Activated CD8-positive, alpha-beta T cell treated with anti-CD3 and anti-CD28 coated beads for 36 hours (primary cell): ENCODE measurements around the gene CRTAP. TPM values are rescaled to one million over a fixed set of nuclear protein-coding genes. Genes with fewer than 3 reads are reported as not detected.
"Not testable (repeated sequence)": the region's sequence is repeated elsewhere in the genome, so short reads cannot be mapped to it uniquely, and the experiment has no call there.

ENCODE experiments used
- ATAC-seq: fragments of 200-7000 bp; cut with Tn5 transposase; one replicate; pipeline ENCODE4 v1.10.0; 2021; ENCODE audit warnings: mild to moderate bottlenecking, moderate library complexity
- CTCF ChIA-PET: fragments of 350-600 bp; sonication (Branson Sonifier 250); formaldehyde crosslinking; loops from one replicate; lab custom pipeline; 2021; ENCODE audit warnings: antibody characterized with exemption; lab: Charles Lee
- POLR2A ChIA-PET: fragments of 350-600 bp; sonication (Branson Sonifier 250); formaldehyde crosslinking; loops from one replicate; lab custom pipeline; 2021; ENCODE audit warnings: antibody characterized with exemption; lab: Charles Lee
- DNase-seq: peaks from one replicate; pipeline ENCODE4 v3.0.0-alpha.2; 2020
- H3K27ac Mint-ChIP-seq: one replicate; pipeline ENCODE4 v1.8.0; 2021; ENCODE audit warnings: mild to moderate bottlenecking, mixed read lengths
- H3K27me3 Mint-ChIP-seq: one replicate; pipeline ENCODE4 v1.8.0; 2021; ENCODE audit warnings: mixed read lengths
- H3K36me3 Mint-ChIP-seq: one replicate; pipeline ENCODE4 v1.8.0; 2021; ENCODE audit warnings: low read depth, mixed read lengths
- H3K4me1 Mint-ChIP-seq: one replicate; pipeline ENCODE4 v1.8.0; 2021; ENCODE audit warnings: low read depth, mixed read lengths
- H3K4me3 Mint-ChIP-seq: one replicate; pipeline ENCODE4 v1.8.0; 2021; ENCODE audit warnings: mild to moderate bottlenecking, moderate library complexity, mixed read lengths
- H3K9me3 Mint-ChIP-seq: one replicate; pipeline ENCODE4 v1.8.0; 2021; ENCODE audit warnings: mixed read lengths
- intact Hi-C: fragments of 100-400 bp; cut with micrococcal nuclease; formaldehyde crosslinking; loops from one replicate; pipeline ENCODE4 v1.10.0; 2022
- total RNA-seq, 2 experiments: library from RNA; stranded (reverse); gene quantifications; one replicate each; pipeline ENCODE4 v1.2.3, GENCODE V29; 2021
- TF ChIP-seq, protein P1 (sequence below): fragments of 200-600 bp; IDR thresholded peaks from one replicate; pipeline ENCODE4 v1.8.0; 2022; ENCODE audit warnings: antibody characterized with exemption, mild to moderate bottlenecking

The CRTAP gene
- total RNA-seq, 2 experiments from 2014 or later, result 32.7 to 35.7 TPM

DNA sequence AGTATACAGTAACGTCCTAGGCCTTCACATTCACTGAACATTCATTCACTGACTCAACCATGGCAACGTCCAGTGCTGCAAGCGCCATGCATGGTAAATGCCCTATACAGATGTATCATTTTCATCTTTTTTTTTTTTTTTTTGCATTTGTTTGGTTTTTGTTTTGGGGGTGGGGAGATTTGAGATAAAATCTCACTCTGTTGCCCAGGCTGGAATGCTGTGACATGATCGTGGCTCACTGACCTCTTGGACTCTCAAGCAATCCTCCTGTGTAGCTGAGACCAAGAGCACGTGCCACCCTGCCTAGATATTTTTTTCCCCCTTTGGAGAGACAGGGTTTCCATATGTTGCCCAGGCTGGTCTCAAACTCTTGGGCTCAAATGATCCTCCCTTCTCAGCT, 67.4 kb downstream of the CRTAP start:
- intact Hi-C loops, result no loop called here
- H3K27me3 Mint-ChIP-seq, result peaks cover 6% of the 10 kb centered on the region
- no peak for DNase-seq
- peaks cover 13% of the 10 kb centered on the region for H3K9me3 Mint-ChIP-seq
- ChIA-PET POLR2A (interaction anchor here (1.0 kb wide), 1 partner anchor 294 kb away, joined by 3 read pairs; no protein-coding TSS in a partner anchor), CTCF (interaction anchor here (2.2 kb wide), 1 partner anchor 49 kb away, joined by 8 read pairs; no protein-coding TSS in a partner anchor)
- no peaks in the 10 kb centered on the region for H3K36me3 Mint-ChIP-seq
- no peak overlapping the region for H3K4me3 Mint-ChIP-seq
- H3K27ac Mint-ChIP-seq, result no peak overlapping the region
- no peaks in the 10 kb centered on the region for H3K4me1 Mint-ChIP-seq
- no peak for ATAC-seq
- TF ChIP-seq, protein P1, sequence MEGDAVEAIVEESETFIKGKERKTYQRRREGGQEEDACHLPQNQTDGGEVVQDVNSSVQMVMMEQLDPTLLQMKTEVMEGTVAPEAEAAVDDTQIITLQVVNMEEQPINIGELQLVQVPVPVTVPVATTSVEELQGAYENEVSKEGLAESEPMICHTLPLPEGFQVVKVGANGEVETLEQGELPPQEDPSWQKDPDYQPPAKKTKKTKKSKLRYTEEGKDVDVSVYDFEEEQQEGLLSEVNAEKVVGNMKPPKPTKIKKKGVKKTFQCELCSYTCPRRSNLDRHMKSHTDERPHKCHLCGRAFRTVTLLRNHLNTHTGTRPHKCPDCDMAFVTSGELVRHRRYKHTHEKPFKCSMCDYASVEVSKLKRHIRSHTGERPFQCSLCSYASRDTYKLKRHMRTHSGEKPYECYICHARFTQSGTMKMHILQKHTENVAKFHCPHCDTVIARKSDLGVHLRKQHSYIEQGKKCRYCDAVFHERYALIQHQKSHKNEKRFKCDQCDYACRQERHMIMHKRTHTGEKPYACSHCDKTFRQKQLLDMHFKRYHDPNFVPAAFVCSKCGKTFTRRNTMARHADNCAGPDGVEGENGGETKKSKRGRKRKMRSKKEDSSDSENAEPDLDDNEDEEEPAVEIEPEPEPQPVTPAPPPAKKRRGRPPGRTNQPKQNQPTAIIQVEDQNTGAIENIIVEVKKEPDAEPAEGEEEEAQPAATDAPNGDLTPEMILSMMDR, result no peak

- H3K36me3 Mint-ChIP-seq, intact Hi-C loops, H3K27ac Mint-ChIP-seq, H3K4me1 Mint-ChIP-seq, H3K27me3 Mint-ChIP-seq, ATAC-seq, DNase-seq, H3K4me3 Mint-ChIP-seq: not testable (repeated sequence)
- peaks cover 13% of the 10 kb centered on the region for H3K9me3 Mint-ChIP-seq
- CTCF ChIA-PET, result interaction anchor here (2.2 kb wide), 1 partner anchor 50 kb away, joined by 8 read pairs; no protein-coding TSS in a partner anchor
- POLR2A ChIA-PET, result interaction anchor here (1.0 kb wide), 1 partner anchor 294 kb away, joined by 3 read pairs; no protein-coding TSS in a partner anchor
Observed at GRCh38 chr3:33181641-33182040, 67.8 kb downstream of the CRTAP start.

- ChIA-PET POLR2A (no interaction called here), CTCF (interaction anchor here (0.7 to 0.8 kb wide), 2 partner anchors 36 to 41 kb away, joined by 3 read pairs; no protein-coding TSS in a partner anchor)
- Mint-ChIP-seq H3K36me3 (no peaks in the 10 kb centered on the region), H3K27ac (no peak overlapping the region), H3K4me1 (no peaks in the 10 kb centered on the region), H3K27me3 (peaks cover 10% of the 10 kb centered on the region), H3K4me3 (no peak overlapping the region), H3K9me3 (peaks cover 9% of the 10 kb centered on the region)
- TF ChIP-seq, protein P1, result no peak
- no peak for DNase-seq
- ATAC-seq, result no peak
- intact Hi-C loops, result no loop called here
Observed at GRCh38 chr3:33184863-33185262, 71.0 kb downstream of the CRTAP start.

DNA sequence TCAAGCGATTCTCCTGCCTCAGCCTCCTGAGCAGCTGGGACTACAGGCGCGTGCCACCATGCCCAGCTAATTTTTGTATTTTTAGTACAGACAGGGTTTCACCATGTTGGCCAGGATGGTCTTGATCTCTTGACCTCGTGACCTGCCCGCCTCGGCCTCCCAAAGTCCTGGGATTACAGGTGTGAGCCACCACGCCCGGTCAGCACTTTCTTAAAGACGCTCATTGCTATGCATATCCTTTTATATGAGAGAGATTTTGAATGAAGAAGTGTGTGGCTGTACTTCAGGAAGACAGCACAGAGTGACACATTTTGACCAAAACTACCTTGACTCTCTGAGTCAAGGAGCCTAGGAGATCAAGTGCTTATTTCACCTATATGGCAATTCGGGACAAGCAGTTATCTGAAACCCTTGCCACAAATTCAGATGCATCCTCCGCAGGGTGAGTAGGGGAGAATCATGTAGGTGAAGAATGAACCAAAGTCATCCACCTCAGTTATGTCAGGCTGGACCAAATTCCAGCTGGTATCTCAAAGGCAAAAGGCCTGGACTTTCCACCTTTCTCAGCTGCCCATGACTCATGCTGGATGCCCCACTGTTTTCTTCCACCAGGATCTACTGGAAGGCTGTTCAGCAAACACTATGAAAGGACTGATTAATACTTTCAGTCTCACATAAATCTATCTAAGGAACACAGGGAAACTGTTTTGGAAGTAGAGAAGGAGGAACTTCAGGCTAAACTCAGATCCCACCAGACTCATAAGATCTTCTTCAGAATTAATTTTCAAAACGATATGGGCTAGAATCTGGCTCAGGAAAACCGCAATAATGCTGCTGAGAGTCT, 72.9 kb downstream of the CRTAP start:
- Mint-ChIP-seq H3K4me1 (no peaks in the 10 kb centered on the region), H3K9me3 (peaks cover 9% of the 10 kb centered on the region), H3K27me3 (peaks cover 14% of the 10 kb centered on the region), H3K27ac (no peak overlapping the region), H3K36me3 (no peaks in the 10 kb centered on the region), H3K4me3 (no peak overlapping the region)
- ChIA-PET CTCF (interaction anchor here (0.6 kb wide), 1 partner anchor 18 kb away, joined by 4 read pairs; no protein-coding TSS in a partner anchor), POLR2A (no interaction called here)
- TF ChIP-seq, protein P1, result no peak
- intact Hi-C loops, result no loop called here
- ATAC-seq, result no peak
- DNase-seq, result no peak

GRCh38 chr3:33187368-33187634, 73.5 kb downstream of the CRTAP start:
- H3K36me3 Mint-ChIP-seq, result no peaks in the 10 kb centered on the region
- DNase-seq (no peak), ATAC-seq (no peak)
- intact Hi-C loops, result no loop called here
- CTCF ChIA-PET, result no interaction called here
- no peak overlapping the region for H3K4me3 Mint-ChIP-seq
- H3K27ac Mint-ChIP-seq, result no peak overlapping the region
- POLR2A ChIA-PET, result no interaction called here
- H3K4me1 Mint-ChIP-seq, result no peaks in the 10 kb centered on the region
- TF ChIP-seq, protein P1, result no peak
- peaks cover 9% of the 10 kb centered on the region for H3K9me3 Mint-ChIP-seq
- H3K27me3 Mint-ChIP-seq, result peaks cover 14% of the 10 kb centered on the region
